ENCODE results near the gene ATRX. TPM values are rescaled to one million over a fixed set of nuclear protein-coding genes. Genes with fewer than 3 reads are reported as not detected.
A peak's percentile ranks its signal among the peaks of the same experiment; 100 is the strongest.
"Not testable (repeated sequence)": the region's sequence is repeated elsewhere in the genome, so short reads cannot be mapped to it uniquely, and the experiment has no call there.

ATRX gene
- total RNA-seq, 2 donors from 2014 or later = 124 to 177 TPM

GRCh38 chrX:77622233-77622632 lies 163.8 kb downstream of the ATRX start:
- no peaks in the 10 kb centered on the region for H3K27me3 ChIP-seq (replicated peaks; ENCODE audit: insufficient read depth)
- H3K4me3 ChIP-seq = no peak overlapping the region

DNA sequence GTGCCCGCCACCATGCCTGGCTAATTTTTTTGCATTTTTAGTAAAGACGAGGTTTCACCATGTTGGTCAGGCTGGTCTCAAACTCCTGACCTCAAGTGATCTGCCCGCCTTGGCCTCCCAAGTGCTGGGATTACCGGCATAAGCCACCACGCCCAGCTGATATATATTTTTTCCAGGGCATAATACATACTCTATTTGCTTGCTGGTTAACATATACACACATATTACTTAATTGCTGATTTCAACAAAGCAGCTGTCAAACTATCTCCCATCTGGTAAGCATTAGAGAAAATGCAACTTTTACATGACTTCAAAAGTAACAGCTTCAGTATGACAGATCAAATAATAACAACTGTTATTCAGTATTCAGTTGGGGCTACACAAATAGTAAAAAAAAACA lies 164.6 kb downstream of the ATRX start:
- not testable (repeated sequence) for H3K27ac ChIP-seq

More at GRCh38 chrX:77622233-77622632, 163.8 kb downstream of the ATRX start:
- ATAC-seq (ENCODE audit: insufficient number of reproducible peaks, low FRiP score, low read depth) = no peak
- H3K36me3 ChIP-seq = no peaks in the 10 kb centered on the region
- TF ChIP-seq, protein P1, sequence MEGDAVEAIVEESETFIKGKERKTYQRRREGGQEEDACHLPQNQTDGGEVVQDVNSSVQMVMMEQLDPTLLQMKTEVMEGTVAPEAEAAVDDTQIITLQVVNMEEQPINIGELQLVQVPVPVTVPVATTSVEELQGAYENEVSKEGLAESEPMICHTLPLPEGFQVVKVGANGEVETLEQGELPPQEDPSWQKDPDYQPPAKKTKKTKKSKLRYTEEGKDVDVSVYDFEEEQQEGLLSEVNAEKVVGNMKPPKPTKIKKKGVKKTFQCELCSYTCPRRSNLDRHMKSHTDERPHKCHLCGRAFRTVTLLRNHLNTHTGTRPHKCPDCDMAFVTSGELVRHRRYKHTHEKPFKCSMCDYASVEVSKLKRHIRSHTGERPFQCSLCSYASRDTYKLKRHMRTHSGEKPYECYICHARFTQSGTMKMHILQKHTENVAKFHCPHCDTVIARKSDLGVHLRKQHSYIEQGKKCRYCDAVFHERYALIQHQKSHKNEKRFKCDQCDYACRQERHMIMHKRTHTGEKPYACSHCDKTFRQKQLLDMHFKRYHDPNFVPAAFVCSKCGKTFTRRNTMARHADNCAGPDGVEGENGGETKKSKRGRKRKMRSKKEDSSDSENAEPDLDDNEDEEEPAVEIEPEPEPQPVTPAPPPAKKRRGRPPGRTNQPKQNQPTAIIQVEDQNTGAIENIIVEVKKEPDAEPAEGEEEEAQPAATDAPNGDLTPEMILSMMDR (IDR thresholded peaks at IDR 0.05) = no peak
- peaks cover 0 to 3% of the 10 kb centered on the region in 2 donors for H3K4me1 ChIP-seq (ENCODE audit: control insufficient read depth in 1 of 2, low read depth in 2 of 2)
- H3K27ac ChIP-seq = no peak overlapping the region
- no peak for DNase-seq (ENCODE audit: low spot score)
- no peaks in the 10 kb centered on the region for H3K9me3 ChIP-seq

GRCh38 chrX:77617206-77617605 lies 168.8 kb downstream of the ATRX start:
- Histone ChIP-seq H3K27ac (no peak overlapping the region), H3K27me3 (replicated peaks; ENCODE audit: insufficient read depth) (no peaks in the 10 kb centered on the region), H3K9me3 (no peaks in the 10 kb centered on the region), H3K36me3 (no peaks in the 10 kb centered on the region), H3K4me3 (no peak overlapping the region), H3K4me1 (ENCODE audit: control insufficient read depth in 1 of 2, low read depth in 2 of 2) (peaks cover 0 to 3% of the 10 kb centered on the region in 2 donors)
- DNase-seq (ENCODE audit: low spot score) (no peak), ATAC-seq (ENCODE audit: insufficient number of reproducible peaks, low FRiP score, low read depth) (no peak)
- TF ChIP-seq, protein P1 (IDR thresholded peaks at IDR 0.05) = no peak

More for the DNA sequence above, 164.6 kb downstream of the ATRX start:
- not testable (repeated sequence) for H3K4me1 ChIP-seq (ENCODE audit: control insufficient read depth in 1 of 2, low read depth in 2 of 2); H3K4me3 ChIP-seq; DNase-seq (ENCODE audit: low spot score); H3K27me3 ChIP-seq (replicated peaks; ENCODE audit: insufficient read depth); ATAC-seq (ENCODE audit: insufficient number of reproducible peaks, low FRiP score, low read depth); H3K9me3 ChIP-seq; H3K36me3 ChIP-seq

DNA sequence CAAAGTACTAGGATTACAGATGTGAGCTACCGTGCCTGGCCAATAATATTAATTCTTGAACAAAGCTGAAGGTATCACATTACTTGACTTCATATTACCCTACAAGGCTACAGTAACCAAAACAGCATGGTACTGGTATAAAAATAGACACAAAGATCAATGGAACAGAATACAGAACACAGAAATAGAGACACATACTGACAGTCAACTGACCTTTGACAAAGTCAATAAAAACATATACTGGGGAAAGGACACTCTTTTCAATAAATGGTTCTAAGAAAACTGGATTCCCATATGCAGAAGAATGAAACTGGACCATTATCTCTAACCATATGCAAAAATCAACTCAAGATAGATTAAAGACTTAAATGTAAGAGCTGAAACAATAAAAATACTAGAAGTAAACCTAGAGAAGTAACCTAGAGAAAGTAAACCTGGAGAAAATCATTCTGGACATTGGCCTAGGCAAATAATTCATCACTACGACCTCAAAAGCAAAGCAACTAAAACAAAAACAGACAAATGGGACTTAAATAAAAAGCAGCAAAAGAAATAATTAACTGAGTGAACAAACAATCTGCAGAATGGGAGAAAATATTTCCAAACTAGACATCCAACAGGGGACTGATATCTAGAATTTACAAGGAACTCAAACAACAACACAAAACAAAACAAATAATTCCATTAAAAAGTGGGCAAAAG lies 182.2 kb downstream of the ATRX start:
- Histone ChIP-seq H3K27me3 (replicated peaks; ENCODE audit: insufficient read depth) (no peaks in the 10 kb centered on the region), H3K4me1 (ENCODE audit: control insufficient read depth in 1 of 2, low read depth in 2 of 2) (no peaks in the 10 kb centered on the region), H3K36me3 (no peaks in the 10 kb centered on the region), H3K4me3 (no peak overlapping the region), H3K9me3 (no peaks in the 10 kb centered on the region), H3K27ac (no peak overlapping the region)
- DNase-seq (ENCODE audit: low spot score) (no peak), ATAC-seq (ENCODE audit: insufficient number of reproducible peaks, low FRiP score, low read depth) (no peak)
- TF ChIP-seq, protein P1 (IDR thresholded peaks at IDR 0.05) = no peak

DNA sequence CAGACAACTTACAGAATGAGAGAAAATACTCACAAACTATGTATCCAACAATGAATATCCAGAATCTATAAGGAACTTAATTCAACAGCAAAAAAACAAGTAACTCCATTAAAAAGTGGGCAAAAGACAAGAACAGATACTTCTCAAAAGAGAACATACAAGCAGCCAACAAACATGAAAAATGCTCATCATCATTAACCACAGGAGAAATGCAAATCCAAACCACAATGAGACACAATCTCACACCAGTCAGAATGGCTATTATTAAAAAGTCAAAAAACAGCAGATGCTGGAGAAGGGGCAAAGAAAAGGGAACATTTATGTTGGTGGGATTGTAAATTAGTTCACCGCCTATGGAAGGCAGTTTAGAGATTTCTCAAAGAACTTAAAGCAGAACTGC lies 188.5 kb downstream of the ATRX start:
- Histone ChIP-seq H3K4me3 (no peak overlapping the region), H3K9me3 (no peaks in the 10 kb centered on the region), H3K36me3 (no peaks in the 10 kb centered on the region), H3K27ac (no peak overlapping the region), H3K4me1 (ENCODE audit: control insufficient read depth in 1 of 2, low read depth in 2 of 2) (no peaks in the 10 kb centered on the region), H3K27me3 (replicated peaks; ENCODE audit: insufficient read depth) (no peaks in the 10 kb centered on the region)
- ATAC-seq (ENCODE audit: insufficient number of reproducible peaks, low FRiP score, low read depth) = no peak
- TF ChIP-seq, protein P1 (IDR thresholded peaks at IDR 0.05) = no peak
- no peak for DNase-seq (ENCODE audit: low spot score)

- Histone ChIP-seq H3K4me1 (ENCODE audit: control insufficient read depth in 1 of 2, low read depth in 2 of 2) (no peaks in the 10 kb centered on the region), H3K4me3 (no peak overlapping the region), H3K36me3 (no peaks in the 10 kb centered on the region), H3K27me3 (replicated peaks; ENCODE audit: insufficient read depth) (no peaks in the 10 kb centered on the region), H3K27ac (no peak overlapping the region), H3K9me3 (no peaks in the 10 kb centered on the region)
- TF ChIP-seq, protein P1 (IDR thresholded peaks at IDR 0.05) = peak; percentile 22
- DNase-seq (ENCODE audit: low spot score) = no peak
- no peak for ATAC-seq (ENCODE audit: insufficient number of reproducible peaks, low FRiP score, low read depth)
Measured at GRCh38 chrX:77597090-77597489, 188.9 kb downstream of the ATRX start.
